ENCODE results near the gene HOXB4. TPM values are rescaled to one million over a fixed set of nuclear protein-coding genes. Genes with fewer than 3 reads are reported as not detected.

HOXB4 gene
- polyA plus RNA-seq, 1 of the 3 experiments (the other 2 are of a cell fraction), result 0.03 TPM

DNA sequence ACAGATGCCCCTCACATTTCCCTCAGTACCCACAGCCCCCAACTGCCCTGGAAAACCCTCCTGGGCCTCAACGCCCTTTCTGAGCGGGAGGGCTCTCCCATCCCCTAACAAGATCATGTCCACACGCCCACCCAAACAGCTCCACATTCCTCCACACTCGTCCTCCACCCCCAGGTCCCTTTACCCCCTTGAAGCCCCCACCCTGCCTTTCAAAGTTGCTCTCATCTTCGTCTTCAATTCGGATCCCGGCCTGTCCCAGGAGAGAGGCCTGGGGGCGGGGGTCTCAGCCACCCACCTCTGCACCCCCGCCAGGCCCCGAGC is 14.3 kb downstream of the HOXB4 start (continued):
- TF ChIP-seq USF1 (IDR thresholded peaks at IDR 0.05; ENCODE audit: borderline replicate concordance, low read depth) (no peak), RFX5 (IDR thresholded peaks at IDR 0.05; ENCODE audit: low read length) (no peak), RAD21 (IDR thresholded peaks at IDR 0.05; ENCODE audit: low read length) (no peak), TEAD4 (IDR thresholded peaks at IDR 0.05; ENCODE audit: borderline replicate concordance, insufficient read depth) (no peak)

GRCh38 chr17:48563385-48563838 is 14.7 kb downstream of the HOXB4 start:
- Histone ChIP-seq H3K9me2 (no peaks in the 10 kb centered on the region), H3K36me3 (replicated peaks in 1 of 2; ENCODE audit: control insufficient read depth in 1 of 2, insufficient read depth in 2 of 2, low read length in 1 of 2) (no peaks in the 10 kb centered on the region), H3K9me3 (no peaks in the 10 kb centered on the region), H3K4me3 (ENCODE audit: low read depth in 2 of 2, low read length in 1 of 2) (no peak overlapping the region), H3K27me3 (ENCODE audit: insufficient read depth) (peaks cover 97% of the 10 kb centered on the region), H3K9ac (no peak overlapping the region), H3K4me2 (no peak overlapping the region), H2AFZ (ENCODE audit: low read depth) (no peak overlapping the region), H3K27ac (ENCODE audit: low read depth in 2 of 2, low read length in 1 of 2) (no peak overlapping the region), H3K79me2 (ENCODE audit: insufficient read depth) (no peaks in the 10 kb centered on the region), H3F3A (replicated peaks; ENCODE audit: insufficient read depth) (no peaks in the 10 kb centered on the region), H4K20me1 (ENCODE audit: insufficient read depth) (peaks cover 4% of the 10 kb centered on the region; the same call in 1 of the 2 replicates), H3K4me1 (ENCODE audit: control insufficient read depth in 1 of 2, insufficient read depth in 2 of 2, low read depth in 1 of 2, low read length in 1 of 2) (peaks cover 0 to 2% of the 10 kb centered on the region in 2 experiments; a peak in 1 of 4 replicates)
- ChIA-PET CTCF (interaction anchor here (0.7 kb wide), 2 partner anchors 29 to 50 kb away, joined by 3 to 4 read pairs; no protein-coding TSS in a partner anchor), POLR2A (no interaction called here)
- 19% methylated on average over 6 of the region's 6 CpGs for WGBS (ENCODE audit: low lambda C conversion rate)
- TF ChIP-seq EZH2phosphoT487 (IDR thresholded peaks at IDR 0.05; ENCODE audit: borderline replicate concordance, low read depth) (0 out of 2 replicates have a peak, but pooled peaks have one; percentile 44), MEF2A (IDR thresholded peaks at IDR 0.05; ENCODE audit: borderline replicate concordance, low read depth) (no peak)
- no peak for DNase-seq

DNA sequence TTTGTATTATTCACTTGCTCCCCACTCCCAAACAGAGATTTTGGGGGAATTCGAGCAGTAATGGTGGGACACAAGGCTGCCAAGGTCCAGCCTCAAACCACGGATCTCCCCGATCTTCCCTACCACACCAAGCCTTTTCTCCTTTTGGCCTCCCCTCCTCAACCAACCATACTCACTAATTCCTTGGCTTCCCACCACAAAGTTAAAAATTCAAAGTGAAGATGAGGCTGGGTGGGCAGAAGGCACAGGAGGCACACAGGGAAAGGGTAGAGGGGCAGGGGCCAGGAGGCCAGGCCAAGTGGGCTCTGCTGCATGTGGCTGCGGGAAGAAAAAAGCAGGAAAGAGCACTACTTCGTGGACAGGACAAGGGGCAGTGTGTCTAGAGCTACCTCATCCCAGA is 15.2 kb downstream of the HOXB4 start:
- Histone ChIP-seq H2AFZ (ENCODE audit: low read depth) (no peak overlapping the region), H3K4me2 (no peak overlapping the region), H3K9me3 (no peaks in the 10 kb centered on the region), H3K4me3 (ENCODE audit: low read depth in 2 of 2, low read length in 1 of 2) (no peak overlapping the region), H3K4me1 (ENCODE audit: control insufficient read depth in 1 of 2, insufficient read depth in 2 of 2, low read depth in 1 of 2, low read length in 1 of 2) (peaks cover 0 to 2% of the 10 kb centered on the region in 2 experiments; a peak in 1 of 4 replicates), H3K36me3 (replicated peaks in 1 of 2; ENCODE audit: control insufficient read depth in 1 of 2, insufficient read depth in 2 of 2, low read length in 1 of 2) (no peaks in the 10 kb centered on the region), H3K27me3 (ENCODE audit: insufficient read depth) (peaks cover 97% of the 10 kb centered on the region), H4K20me1 (ENCODE audit: insufficient read depth) (peaks cover 4% of the 10 kb centered on the region; the same call in 1 of the 2 replicates), H3K9ac (no peak overlapping the region), H3F3A (replicated peaks; ENCODE audit: insufficient read depth) (no peaks in the 10 kb centered on the region), H3K9me2 (no peaks in the 10 kb centered on the region), H3K79me2 (ENCODE audit: insufficient read depth) (no peaks in the 10 kb centered on the region), H3K27ac (ENCODE audit: low read depth in 2 of 2, low read length in 1 of 2) (no peak overlapping the region)
- WGBS (ENCODE audit: low lambda C conversion rate), result 15% methylated on average over 5 of the region's 5 CpGs
- POLR2A ChIA-PET, result no interaction called here
- CTCF ChIA-PET, result interaction anchor here (0.7 to 1.3 kb wide), 6 partner anchors 25 to 316 kb away, joined by 3 to 6 read pairs (median 3); partner anchors contain the start of gene HOXB5
- DNase-seq, result no peak
- TF ChIP-seq NFIC (IDR thresholded peaks at IDR 0.05; ENCODE audit: borderline replicate concordance) (no peak), ZBTB33 (IDR thresholded peaks at IDR 0.05; ENCODE audit: borderline replicate concordance, low read depth) (no peak), GABPA (IDR thresholded peaks at IDR 0.05; ENCODE audit: low read depth) (no peak), TEAD4 (IDR thresholded peaks at IDR 0.05; ENCODE audit: borderline replicate concordance, insufficient read depth) (no peak), RXRA (IDR thresholded peaks at IDR 0.05; ENCODE audit: borderline replicate concordance, low read depth) (no peak), RFX5 (IDR thresholded peaks at IDR 0.05; ENCODE audit: low read length) (no peak), JUND (IDR thresholded peaks at IDR 0.05) (no peak), TCF12 (IDR thresholded peaks at IDR 0.05) (no peak), NRF1 (IDR thresholded peaks at IDR 0.05; ENCODE audit: low read depth, low read length) (no peak), PBX3 (IDR thresholded peaks at IDR 0.05) (no peak), USF1 (IDR thresholded peaks at IDR 0.05; ENCODE audit: borderline replicate concordance, low read depth) (no peak), SMC3 (IDR thresholded peaks at IDR 0.05; ENCODE audit: low read depth, low read length) (no peak), TAF1 (IDR thresholded peaks at IDR 0.05; ENCODE audit: borderline replicate concordance, low read depth, low read length) (no peak), POLR2AphosphoS5 (IDR thresholded peaks at IDR 0.05; ENCODE audit: low read depth, low read length) (no peak)
- TF ChIP-seq, protein P1, sequence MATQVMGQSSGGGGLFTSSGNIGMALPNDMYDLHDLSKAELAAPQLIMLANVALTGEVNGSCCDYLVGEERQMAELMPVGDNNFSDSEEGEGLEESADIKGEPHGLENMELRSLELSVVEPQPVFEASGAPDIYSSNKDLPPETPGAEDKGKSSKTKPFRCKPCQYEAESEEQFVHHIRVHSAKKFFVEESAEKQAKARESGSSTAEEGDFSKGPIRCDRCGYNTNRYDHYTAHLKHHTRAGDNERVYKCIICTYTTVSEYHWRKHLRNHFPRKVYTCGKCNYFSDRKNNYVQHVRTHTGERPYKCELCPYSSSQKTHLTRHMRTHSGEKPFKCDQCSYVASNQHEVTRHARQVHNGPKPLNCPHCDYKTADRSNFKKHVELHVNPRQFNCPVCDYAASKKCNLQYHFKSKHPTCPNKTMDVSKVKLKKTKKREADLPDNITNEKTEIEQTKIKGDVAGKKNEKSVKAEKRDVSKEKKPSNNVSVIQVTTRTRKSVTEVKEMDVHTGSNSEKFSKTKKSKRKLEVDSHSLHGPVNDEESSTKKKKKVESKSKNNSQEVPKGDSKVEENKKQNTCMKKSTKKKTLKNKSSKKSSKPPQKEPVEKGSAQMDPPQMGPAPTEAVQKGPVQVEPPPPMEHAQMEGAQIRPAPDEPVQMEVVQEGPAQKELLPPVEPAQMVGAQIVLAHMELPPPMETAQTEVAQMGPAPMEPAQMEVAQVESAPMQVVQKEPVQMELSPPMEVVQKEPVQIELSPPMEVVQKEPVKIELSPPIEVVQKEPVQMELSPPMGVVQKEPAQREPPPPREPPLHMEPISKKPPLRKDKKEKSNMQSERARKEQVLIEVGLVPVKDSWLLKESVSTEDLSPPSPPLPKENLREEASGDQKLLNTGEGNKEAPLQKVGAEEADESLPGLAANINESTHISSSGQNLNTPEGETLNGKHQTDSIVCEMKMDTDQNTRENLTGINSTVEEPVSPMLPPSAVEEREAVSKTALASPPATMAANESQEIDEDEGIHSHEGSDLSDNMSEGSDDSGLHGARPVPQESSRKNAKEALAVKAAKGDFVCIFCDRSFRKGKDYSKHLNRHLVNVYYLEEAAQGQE (IDR thresholded peaks at IDR 0.05; ENCODE audit: low read depth, low read length), result no peak

Data from SK-N-SH (cell line).